ENCODE measurements around the gene ZCCHC17.

ZCCHC17 gene, protein sequence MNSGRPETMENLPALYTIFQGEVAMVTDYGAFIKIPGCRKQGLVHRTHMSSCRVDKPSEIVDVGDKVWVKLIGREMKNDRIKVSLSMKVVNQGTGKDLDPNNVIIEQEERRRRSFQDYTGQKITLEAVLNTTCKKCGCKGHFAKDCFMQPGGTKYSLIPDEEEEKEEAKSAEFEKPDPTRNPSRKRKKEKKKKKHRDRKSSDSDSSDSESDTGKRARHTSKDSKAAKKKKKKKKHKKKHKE

DNA sequence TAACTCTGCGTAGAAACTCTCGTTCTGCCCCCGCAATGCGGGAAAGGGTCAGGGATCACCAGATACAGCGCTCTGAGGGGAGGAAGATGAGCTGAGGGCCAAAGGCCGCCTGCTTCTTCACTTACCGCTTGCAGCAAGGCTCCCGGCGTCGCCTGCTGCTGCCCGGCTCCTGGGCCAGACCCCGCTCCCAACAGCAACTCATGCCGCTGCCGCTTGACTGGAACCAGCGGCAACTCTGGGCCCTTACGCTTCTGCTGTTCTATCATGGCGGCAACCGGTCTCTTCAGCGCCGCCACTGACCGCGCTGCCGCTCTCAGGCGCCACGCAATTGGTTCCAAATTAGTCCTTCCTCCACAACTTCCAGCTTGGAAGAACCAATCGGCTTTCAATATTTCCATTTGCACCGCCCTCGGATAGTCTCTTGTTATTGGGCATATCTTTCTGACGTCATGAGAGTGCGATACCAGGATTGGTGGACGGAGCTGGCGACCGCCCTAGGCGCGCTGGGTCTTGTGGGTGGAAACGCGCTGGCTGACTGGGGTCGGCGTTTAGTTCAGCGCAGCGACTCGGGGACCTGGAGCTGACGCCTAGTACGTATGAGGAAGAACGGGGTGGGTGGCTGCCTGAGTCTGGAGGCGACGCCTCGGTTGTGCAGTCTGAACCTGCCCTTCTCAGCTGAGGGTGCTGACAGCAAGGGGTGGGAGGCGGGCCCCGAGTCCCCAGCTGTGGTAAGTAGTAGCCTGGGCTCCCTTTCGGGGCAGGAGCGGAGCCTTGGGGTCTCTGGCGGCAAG, at the start of gene ZCCHC17, which contains the start of gene SNRNP40:
Gene ZCCHC17, plus strand, starts transcription at position 547 of the 791 bp plus-strand sequence. CDS start 13,067 bp downstream, outside the sequence.
Gene SNRNP40, minus strand, starts transcription at position 303 of the 791 bp plus-strand sequence. Its CDS starts 37 bp downstream, at position 266.
- H3K79me2 ChIP-seq (ENCODE audit: insufficient read depth, low read length): peaks cover 90% of the 10 kb centered on the region
- TF ChIP-seq, protein P1, sequence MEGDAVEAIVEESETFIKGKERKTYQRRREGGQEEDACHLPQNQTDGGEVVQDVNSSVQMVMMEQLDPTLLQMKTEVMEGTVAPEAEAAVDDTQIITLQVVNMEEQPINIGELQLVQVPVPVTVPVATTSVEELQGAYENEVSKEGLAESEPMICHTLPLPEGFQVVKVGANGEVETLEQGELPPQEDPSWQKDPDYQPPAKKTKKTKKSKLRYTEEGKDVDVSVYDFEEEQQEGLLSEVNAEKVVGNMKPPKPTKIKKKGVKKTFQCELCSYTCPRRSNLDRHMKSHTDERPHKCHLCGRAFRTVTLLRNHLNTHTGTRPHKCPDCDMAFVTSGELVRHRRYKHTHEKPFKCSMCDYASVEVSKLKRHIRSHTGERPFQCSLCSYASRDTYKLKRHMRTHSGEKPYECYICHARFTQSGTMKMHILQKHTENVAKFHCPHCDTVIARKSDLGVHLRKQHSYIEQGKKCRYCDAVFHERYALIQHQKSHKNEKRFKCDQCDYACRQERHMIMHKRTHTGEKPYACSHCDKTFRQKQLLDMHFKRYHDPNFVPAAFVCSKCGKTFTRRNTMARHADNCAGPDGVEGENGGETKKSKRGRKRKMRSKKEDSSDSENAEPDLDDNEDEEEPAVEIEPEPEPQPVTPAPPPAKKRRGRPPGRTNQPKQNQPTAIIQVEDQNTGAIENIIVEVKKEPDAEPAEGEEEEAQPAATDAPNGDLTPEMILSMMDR (IDR thresholded peaks at IDR 0.05; ENCODE audit: borderline replicate concordance, extremely low read depth, low read length, poor library complexity, severe bottlenecking): peak; percentile 31
- no peak for TF ChIP-seq EZH2 (IDR thresholded peaks at IDR 0.05; ENCODE audit: borderline replicate concordance, low read depth, low read length, severe bottlenecking)
- peaks cover 38% of the 10 kb centered on the region for H3K4me1 ChIP-seq (ENCODE audit: insufficient read depth, low read length)
- peak within 1 kb of the TSS; percentile 91 for H3K4me2 ChIP-seq (ENCODE audit: insufficient read depth, low read length)
- ATAC-seq (ENCODE audit: insufficient read depth, low read depth) (peak; percentile 95), DNase-seq (peak; percentile 98)
- H2AFZ ChIP-seq (ENCODE audit: low read depth, low read length): peak within 1 kb of the TSS; percentile 92
- H3K9ac ChIP-seq (ENCODE audit: low read depth, low read length): peak within 1 kb of the TSS; percentile 87
- no peaks in the 10 kb centered on the region for H3K9me3 ChIP-seq (ENCODE audit: insufficient read depth, low read length, severe bottlenecking)
- H3K27me3 ChIP-seq (ENCODE audit: insufficient read depth, low read length, poor library complexity): no peaks in the 10 kb centered on the region
- H3K4me3 ChIP-seq (ENCODE audit: low read depth in 1 of 2, low read length in 2 of 2): peak within 1 kb of the TSS; percentile 78 to 83
- H3K27ac ChIP-seq (ENCODE audit: low read length): peak within 1 kb of the TSS; percentile 90
- peaks cover 8% of the 10 kb centered on the region; the same call in 1 of the 2 replicates for H4K20me1 ChIP-seq (ENCODE audit: insufficient read depth, low read length)
- H3K36me3 ChIP-seq (ENCODE audit: insufficient read depth, low read length): peaks cover 34% of the 10 kb centered on the region

DNA sequence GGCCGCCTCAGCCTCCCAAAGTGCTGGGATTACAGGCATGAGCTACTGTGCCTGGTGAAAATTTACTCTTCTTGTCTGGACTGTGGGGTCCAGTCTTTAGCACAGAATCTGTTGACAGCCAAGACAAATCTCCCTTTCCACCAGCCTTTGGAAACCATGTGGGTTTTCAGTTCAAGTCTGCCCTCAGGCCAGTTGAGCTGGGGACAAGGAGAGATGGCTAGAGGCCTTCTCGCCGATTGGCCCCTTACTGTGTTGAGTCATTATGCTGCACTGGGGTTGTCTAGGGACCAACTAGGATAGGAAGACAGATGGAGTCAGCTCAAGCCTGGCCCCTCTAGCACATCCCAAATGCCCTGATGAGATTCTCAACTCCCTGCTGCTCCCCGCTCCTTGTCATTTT, 48.6 kb upstream of the ZCCHC17 start:
- no peak overlapping the region for H3K4me3 ChIP-seq (ENCODE audit: low read depth in 1 of 2, low read length in 2 of 2)
- H4K20me1 ChIP-seq (ENCODE audit: insufficient read depth, low read length): no peaks in the 10 kb centered on the region
- no peak overlapping the region for H2AFZ ChIP-seq (ENCODE audit: low read depth, low read length)
- H3K4me2 ChIP-seq (ENCODE audit: insufficient read depth, low read length): no peak overlapping the region
- no peaks in the 10 kb centered on the region for H3K79me2 ChIP-seq (ENCODE audit: insufficient read depth, low read length)
- DNase-seq (no peak), ATAC-seq (ENCODE audit: insufficient read depth, low read depth) (no peak)
- H3K4me1 ChIP-seq (ENCODE audit: insufficient read depth, low read length): no peaks in the 10 kb centered on the region
- no peaks in the 10 kb centered on the region for H3K27me3 ChIP-seq (ENCODE audit: insufficient read depth, low read length, poor library complexity)
- TF ChIP-seq EZH2 (IDR thresholded peaks at IDR 0.05; ENCODE audit: borderline replicate concordance, low read depth, low read length, severe bottlenecking): no peak
- TF ChIP-seq, protein P1 (IDR thresholded peaks at IDR 0.05; ENCODE audit: borderline replicate concordance, extremely low read depth, low read length, poor library complexity, severe bottlenecking): no peak
- H3K36me3 ChIP-seq (ENCODE audit: insufficient read depth, low read length): no peaks in the 10 kb centered on the region
- no peaks in the 10 kb centered on the region for H3K9me3 ChIP-seq (ENCODE audit: insufficient read depth, low read length, severe bottlenecking)
- no peak overlapping the region for H3K9ac ChIP-seq (ENCODE audit: low read depth, low read length)
- no peak overlapping the region for H3K27ac ChIP-seq (ENCODE audit: low read length)

DNA sequence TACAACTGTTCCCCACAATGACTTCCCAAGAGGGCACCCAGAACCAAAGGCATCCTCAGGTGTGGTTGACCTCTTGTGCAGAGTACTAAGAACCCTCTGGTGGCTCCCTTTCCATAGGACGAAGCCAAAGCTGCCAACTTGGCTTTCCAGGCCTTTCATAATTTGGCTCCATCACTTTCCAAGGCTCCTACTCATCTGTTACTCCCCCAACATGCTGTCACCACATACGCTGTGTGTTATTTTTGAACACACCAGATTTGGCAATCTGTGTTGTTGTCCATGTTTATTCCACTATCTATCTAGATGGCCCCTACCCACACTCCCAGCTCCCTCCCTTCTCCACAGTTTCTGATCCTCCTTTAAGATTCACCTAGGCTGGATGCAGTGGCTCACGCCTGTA, 47.0 kb upstream of the ZCCHC17 start:
- Histone ChIP-seq H3K36me3 (ENCODE audit: insufficient read depth, low read length) (no peaks in the 10 kb centered on the region), H3K4me1 (ENCODE audit: insufficient read depth, low read length) (no peaks in the 10 kb centered on the region), H4K20me1 (ENCODE audit: insufficient read depth, low read length) (no peaks in the 10 kb centered on the region), H3K9ac (ENCODE audit: low read depth, low read length) (no peak overlapping the region), H3K27ac (ENCODE audit: low read length) (no peak overlapping the region), H3K27me3 (ENCODE audit: insufficient read depth, low read length, poor library complexity) (no peaks in the 10 kb centered on the region), H2AFZ (ENCODE audit: low read depth, low read length) (no peak overlapping the region), H3K4me3 (ENCODE audit: low read depth in 1 of 2, low read length in 2 of 2) (no peak overlapping the region), H3K9me3 (ENCODE audit: insufficient read depth, low read length, severe bottlenecking) (no peaks in the 10 kb centered on the region), H3K4me2 (ENCODE audit: insufficient read depth, low read length) (no peak overlapping the region), H3K79me2 (ENCODE audit: insufficient read depth, low read length) (no peaks in the 10 kb centered on the region)
- TF ChIP-seq EZH2 (IDR thresholded peaks at IDR 0.05; ENCODE audit: borderline replicate concordance, low read depth, low read length, severe bottlenecking): no peak
- TF ChIP-seq, protein P1 (IDR thresholded peaks at IDR 0.05; ENCODE audit: borderline replicate concordance, extremely low read depth, low read length, poor library complexity, severe bottlenecking): no peak
- no peak for ATAC-seq (ENCODE audit: insufficient read depth, low read depth)
- DNase-seq: no peak
